ENCODE results near the gene OR4E1. TPM values are rescaled to one million over a fixed set of nuclear protein-coding genes. Genes with fewer than 3 reads are reported as not detected.
A peak's percentile ranks its signal among the peaks of the same experiment; 100 is the strongest.

OR4E1 gene
- total RNA-seq (0.05 TPM), polyA plus RNA-seq (0.07 TPM)
- long read RNA-seq, donor 1: 0 reads
- long read RNA-seq, donor 2: 0 reads
- long read RNA-seq, donor 3: 0 reads
- long read RNA-seq, donor 4: 0 reads
- long read RNA-seq, donor 5, partial matches to known transcripts: 0 of 15 reads
- long read RNA-seq, donor 5, other reads (novel, unspliced or antisense): 15 of 15 reads
- long read RNA-seq, donor 6: 0 reads
- long read RNA-seq, donor 7: 0 reads
- long read RNA-seq, donor 8: 0 reads
- long read RNA-seq, donor 9: 0 reads
- long read RNA-seq, donor 10: 0 reads

DNA sequence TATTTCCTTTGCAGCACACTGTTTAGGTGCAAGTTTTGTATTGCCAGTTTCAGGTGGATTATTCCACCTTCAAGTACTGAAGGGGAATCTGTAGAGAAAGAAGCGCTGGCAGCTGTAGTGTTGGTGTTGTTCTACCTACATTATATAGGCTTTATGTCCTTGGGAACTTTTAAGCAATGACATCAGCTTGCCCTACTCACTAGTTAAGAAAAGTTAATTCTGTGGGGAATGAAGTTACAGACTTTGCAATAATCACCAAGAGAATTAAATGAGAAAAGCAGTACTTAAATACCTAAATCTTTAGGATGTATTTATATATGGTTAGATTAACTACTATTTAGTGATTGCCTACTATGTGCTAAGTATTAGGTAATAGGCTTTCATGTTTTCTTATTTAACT is at the start of gene OR4E1:
Gene OR4E1 (minus strand): TSS at position 101 of the 400 bp plus-strand sequence. CDS start 2,883 bp downstream, outside the sequence.
- H3K4me3 ChIP-seq (ENCODE audit: low read length in 2 of 2): no peak within 1 kb of the TSS
- no peaks in the 10 kb centered on the region for H3K4me1 ChIP-seq (ENCODE audit: control insufficient read depth in 2 of 2, insufficient read depth in 2 of 2, low read length in 2 of 2)
- no peak for DNase-seq (ENCODE audit: low read depth in 6 of 9, low spot score in 9 of 9)
- no peaks in the 10 kb centered on the region for H3K9me3 ChIP-seq (ENCODE audit: control insufficient read depth in 2 of 2, insufficient read depth in 1 of 2, low read length in 1 of 2)
- no peaks in the 10 kb centered on the region for H3K36me3 ChIP-seq (ENCODE audit: control insufficient read depth in 2 of 2, insufficient read depth in 2 of 2, low read length in 1 of 2)
- 97% methylated on average over 1 of the region's 1 CpG for WGBS
- H3K27ac ChIP-seq (ENCODE audit: low read depth in 1 of 2, low read length in 1 of 2): no peak within 1 kb of the TSS
- H3K27me3 ChIP-seq (ENCODE audit: control insufficient read depth in 2 of 2, insufficient read depth in 1 of 2, low read length in 1 of 2): no peaks in the 10 kb centered on the region

DNA sequence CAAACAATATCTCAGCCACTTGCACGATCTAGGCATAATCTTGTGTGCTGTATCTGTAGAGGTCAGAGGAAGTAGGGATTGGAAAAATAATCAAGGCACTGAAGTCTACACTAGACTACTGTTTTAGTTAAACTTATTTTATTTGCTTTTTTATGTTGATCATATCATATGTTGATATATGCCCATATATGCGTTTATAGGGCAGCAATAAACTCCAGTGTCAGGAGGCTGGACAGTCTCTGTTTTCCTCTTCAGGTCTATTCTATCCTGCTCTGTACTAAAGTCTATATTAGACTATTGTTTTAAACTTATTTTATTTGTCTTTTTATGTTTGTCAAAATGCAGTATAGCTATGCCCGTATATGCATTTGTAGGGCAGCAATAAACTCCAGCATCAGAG is 47.9 kb upstream of the OR4E1 start:
- peaks cover 0 to 4% of the 10 kb centered on the region in 2 donors for H3K27me3 ChIP-seq (ENCODE audit: control insufficient read depth in 2 of 2, insufficient read depth in 1 of 2, low read length in 1 of 2)

GRCh38 chr14:21719841-21720240 is 46.2 kb upstream of the OR4E1 start:
- Histone ChIP-seq H3K27ac (ENCODE audit: low read depth in 1 of 2, low read length in 1 of 2) (no peak overlapping the region), H3K4me3 (ENCODE audit: low read length in 2 of 2) (no peak overlapping the region), H3K27me3 (ENCODE audit: control insufficient read depth in 2 of 2, insufficient read depth in 1 of 2, low read length in 1 of 2) (peaks cover 0 to 4% of the 10 kb centered on the region in 2 donors), H3K4me1 (ENCODE audit: control insufficient read depth in 2 of 2, insufficient read depth in 2 of 2, low read length in 2 of 2) (no peaks in the 10 kb centered on the region), H3K36me3 (ENCODE audit: control insufficient read depth in 2 of 2, insufficient read depth in 2 of 2, low read length in 1 of 2) (no peaks in the 10 kb centered on the region), H3K9me3 (ENCODE audit: control insufficient read depth in 2 of 2, insufficient read depth in 1 of 2, low read length in 1 of 2) (no peaks in the 10 kb centered on the region)
- peak in 1 of 9 donors; percentile 23 for DNase-seq (ENCODE audit: low read depth in 6 of 9, low spot score in 9 of 9)
- WGBS: 89% methylated on average over 3 of the region's 3 CpGs

More for the DNA sequence above, 47.9 kb upstream of the OR4E1 start:
- Histone ChIP-seq H3K27ac (ENCODE audit: low read depth in 1 of 2, low read length in 1 of 2) (no peak overlapping the region), H3K36me3 (ENCODE audit: control insufficient read depth in 2 of 2, insufficient read depth in 2 of 2, low read length in 1 of 2) (no peaks in the 10 kb centered on the region), H3K4me3 (ENCODE audit: low read length in 2 of 2) (no peak overlapping the region), H3K4me1 (ENCODE audit: control insufficient read depth in 2 of 2, insufficient read depth in 2 of 2, low read length in 2 of 2) (no peaks in the 10 kb centered on the region), H3K9me3 (ENCODE audit: control insufficient read depth in 2 of 2, insufficient read depth in 1 of 2, low read length in 1 of 2) (no peaks in the 10 kb centered on the region)
- 84% methylated on average over 3 of the region's 3 CpGs for WGBS
- no peak for DNase-seq (ENCODE audit: low read depth in 6 of 9, low spot score in 9 of 9)

- DNase-seq (ENCODE audit: low read depth in 6 of 9, low spot score in 9 of 9): no peak
- 79% methylated on average over 6 of the region's 6 CpGs for WGBS
- H3K9me3 ChIP-seq (ENCODE audit: control insufficient read depth in 2 of 2, insufficient read depth in 1 of 2, low read length in 1 of 2): no peaks in the 10 kb centered on the region
- H3K27ac ChIP-seq (ENCODE audit: low read depth in 1 of 2, low read length in 1 of 2): peak overlapping the region in 1 of 2 donors; percentile 30
- H3K27me3 ChIP-seq (ENCODE audit: control insufficient read depth in 2 of 2, insufficient read depth in 1 of 2, low read length in 1 of 2): peaks cover 0 to 1% of the 10 kb centered on the region in 2 donors
- no peaks in the 10 kb centered on the region for H3K36me3 ChIP-seq (ENCODE audit: control insufficient read depth in 2 of 2, insufficient read depth in 2 of 2, low read length in 1 of 2)
- H3K4me3 ChIP-seq (ENCODE audit: low read length in 2 of 2): peak overlapping the region in 1 of 2 donors; percentile 6
- no peaks in the 10 kb centered on the region for H3K4me1 ChIP-seq (ENCODE audit: control insufficient read depth in 2 of 2, insufficient read depth in 2 of 2, low read length in 2 of 2)
Measured at GRCh38 chr14:21714318-21714929, 40.8 kb upstream of the OR4E1 start.

GRCh38 chr14:21712036-21712435 is 38.4 kb upstream of the OR4E1 start:
- H3K36me3 ChIP-seq (ENCODE audit: control insufficient read depth in 2 of 2, insufficient read depth in 2 of 2, low read length in 1 of 2): no peaks in the 10 kb centered on the region
- peak overlapping the region in 1 of 2 donors; percentile 80 for H3K27ac ChIP-seq (ENCODE audit: low read depth in 1 of 2, low read length in 1 of 2)
- H3K27me3 ChIP-seq (ENCODE audit: control insufficient read depth in 2 of 2, insufficient read depth in 1 of 2, low read length in 1 of 2): no peaks in the 10 kb centered on the region
- peak in 1 of 9 donors; percentile 52 for DNase-seq (ENCODE audit: low read depth in 6 of 9, low spot score in 9 of 9)
- H3K4me1 ChIP-seq (ENCODE audit: control insufficient read depth in 2 of 2, insufficient read depth in 2 of 2, low read length in 2 of 2): no peaks in the 10 kb centered on the region
- peak overlapping the region; percentile 23 to 28 for H3K4me3 ChIP-seq (ENCODE audit: low read length in 2 of 2)
- peaks cover 0 to 2% of the 10 kb centered on the region in 2 donors for H3K9me3 ChIP-seq (ENCODE audit: control insufficient read depth in 2 of 2, insufficient read depth in 1 of 2, low read length in 1 of 2)
- WGBS: 89% methylated on average over 2 of the region's 2 CpGs

DNA sequence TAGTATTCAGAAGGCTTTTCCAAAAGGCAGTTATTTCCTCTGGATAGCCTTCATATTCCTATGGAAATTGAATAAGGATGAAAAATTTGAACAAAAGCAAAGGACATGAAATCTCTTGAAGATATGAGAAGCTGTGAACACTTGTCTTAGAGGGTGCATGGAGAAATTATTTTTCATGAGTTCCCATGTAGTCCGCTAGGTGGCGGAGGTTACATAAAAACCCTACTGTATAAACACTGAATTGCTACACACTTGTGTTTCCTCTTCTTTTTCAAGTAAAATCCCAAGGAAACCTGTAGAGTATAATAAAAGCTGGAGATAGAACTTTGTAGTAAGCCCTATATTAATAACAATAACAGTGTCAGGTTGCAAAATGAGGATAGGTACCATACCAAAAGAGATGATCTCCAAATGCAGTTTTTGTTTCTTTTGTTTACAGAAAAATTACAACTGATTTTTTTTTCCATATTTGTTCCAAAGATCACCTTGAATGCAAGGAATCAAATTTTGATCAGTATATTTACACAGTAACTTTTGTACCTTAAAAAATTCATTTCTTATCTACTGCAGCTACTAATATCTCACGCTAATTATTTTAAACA is 37.8 kb upstream of the OR4E1 start:
- 32% methylated on average over 3 of the region's 3 CpGs for whole genome bisulfite sequencing
- H3K36me3 ChIP-seq (ENCODE audit: control insufficient read depth in 2 of 2, insufficient read depth in 2 of 2, low read length in 1 of 2): no peaks in the 10 kb centered on the region
- H3K4me1 ChIP-seq (ENCODE audit: control insufficient read depth in 2 of 2, insufficient read depth in 2 of 2, low read length in 2 of 2): no peaks in the 10 kb centered on the region
- H3K27ac ChIP-seq (ENCODE audit: low read depth in 1 of 2, low read length in 1 of 2): peak overlapping the region in 1 of 2 donors; percentile 80
- no peak overlapping the region for H3K4me3 ChIP-seq (ENCODE audit: low read length in 2 of 2)
- no peaks in the 10 kb centered on the region for H3K27me3 ChIP-seq (ENCODE audit: control insufficient read depth in 2 of 2, insufficient read depth in 1 of 2, low read length in 1 of 2)
- H3K9me3 ChIP-seq (ENCODE audit: control insufficient read depth in 2 of 2, insufficient read depth in 1 of 2, low read length in 1 of 2): peaks cover 0 to 2% of the 10 kb centered on the region in 2 donors
- DNase-seq (ENCODE audit: low read depth in 6 of 9, low spot score in 9 of 9): peak in 4 of 9 donors; percentile 32 to 64 (median 49)

- DNase-seq (ENCODE audit: low read depth in 6 of 9, low spot score in 9 of 9): no peak
- no peak overlapping the region for H3K27ac ChIP-seq (ENCODE audit: low read depth in 1 of 2, low read length in 1 of 2)
- H3K36me3 ChIP-seq (ENCODE audit: control insufficient read depth in 2 of 2, insufficient read depth in 2 of 2, low read length in 1 of 2): no peaks in the 10 kb centered on the region
- H3K27me3 ChIP-seq (ENCODE audit: control insufficient read depth in 2 of 2, insufficient read depth in 1 of 2, low read length in 1 of 2): no peaks in the 10 kb centered on the region
- no peaks in the 10 kb centered on the region for H3K4me1 ChIP-seq (ENCODE audit: control insufficient read depth in 2 of 2, insufficient read depth in 2 of 2, low read length in 2 of 2)
- H3K4me3 ChIP-seq (ENCODE audit: low read length in 2 of 2): no peak overlapping the region
- peaks cover 0 to 2% of the 10 kb centered on the region in 2 donors for H3K9me3 ChIP-seq (ENCODE audit: control insufficient read depth in 2 of 2, insufficient read depth in 1 of 2, low read length in 1 of 2)
Measured at GRCh38 chr14:21704338-21704737, 30.7 kb upstream of the OR4E1 start.

DNA sequence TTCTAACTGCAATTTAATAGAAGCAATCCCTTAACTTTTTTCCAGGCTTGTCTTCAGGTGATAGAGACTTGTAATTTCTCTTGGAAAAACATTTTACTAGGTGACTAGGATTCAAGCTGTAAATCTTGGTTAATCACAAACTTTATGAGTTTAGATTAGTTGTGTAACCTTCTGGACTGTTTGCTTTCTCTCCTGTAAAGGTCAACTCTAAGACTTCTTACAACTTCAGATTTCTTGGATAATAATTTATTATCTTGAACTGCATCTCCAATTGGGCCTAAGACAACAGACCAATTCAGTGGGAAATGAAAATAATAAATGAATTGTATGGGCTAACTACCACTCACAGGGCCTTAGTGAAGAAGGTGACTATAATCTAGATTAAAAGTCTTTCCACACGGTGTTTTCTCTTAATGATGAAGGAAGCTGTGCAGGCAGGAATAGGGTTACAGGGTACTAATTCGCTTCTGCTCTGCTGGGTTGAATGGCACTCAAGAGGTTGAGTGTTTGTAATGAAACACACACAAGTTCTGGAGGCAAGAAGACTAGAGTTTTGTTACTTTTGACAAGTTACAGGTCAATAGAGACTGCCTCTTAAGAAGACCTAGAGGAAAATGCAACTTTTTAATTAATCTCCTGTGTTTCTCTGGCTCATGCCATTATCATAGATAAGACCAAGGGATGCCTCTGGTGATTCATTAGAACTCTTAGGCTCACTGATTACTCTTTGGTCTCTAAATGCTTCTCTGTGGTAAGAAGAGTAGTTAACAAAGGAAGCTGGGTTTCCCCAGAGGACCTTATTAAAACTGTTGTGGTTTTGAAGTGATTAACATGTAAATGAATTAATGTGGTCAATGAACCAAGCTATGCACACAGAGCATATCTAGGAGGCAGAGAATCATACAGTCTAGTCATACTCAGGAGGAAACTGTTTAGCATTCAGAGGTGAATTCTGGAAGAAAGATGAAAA is 30.0 kb upstream of the OR4E1 start:
- DNase-seq (ENCODE audit: low read depth in 6 of 9, low spot score in 9 of 9): no peak
- Histone ChIP-seq H3K9me3 (ENCODE audit: control insufficient read depth in 2 of 2, insufficient read depth in 1 of 2, low read length in 1 of 2) (peaks cover 0 to 1% of the 10 kb centered on the region in 2 donors), H3K27ac (ENCODE audit: low read depth in 1 of 2, low read length in 1 of 2) (no peak overlapping the region), H3K4me1 (ENCODE audit: control insufficient read depth in 2 of 2, insufficient read depth in 2 of 2, low read length in 2 of 2) (no peaks in the 10 kb centered on the region), H3K36me3 (ENCODE audit: control insufficient read depth in 2 of 2, insufficient read depth in 2 of 2, low read length in 1 of 2) (no peaks in the 10 kb centered on the region), H3K27me3 (ENCODE audit: control insufficient read depth in 2 of 2, insufficient read depth in 1 of 2, low read length in 1 of 2) (no peaks in the 10 kb centered on the region), H3K4me3 (ENCODE audit: low read length in 2 of 2) (no peak overlapping the region)
- 87% methylated on average over 2 of the region's 2 CpGs for WGBS
